ENCODE results near the gene LAMA2.

The LAMA2 gene

DNA sequence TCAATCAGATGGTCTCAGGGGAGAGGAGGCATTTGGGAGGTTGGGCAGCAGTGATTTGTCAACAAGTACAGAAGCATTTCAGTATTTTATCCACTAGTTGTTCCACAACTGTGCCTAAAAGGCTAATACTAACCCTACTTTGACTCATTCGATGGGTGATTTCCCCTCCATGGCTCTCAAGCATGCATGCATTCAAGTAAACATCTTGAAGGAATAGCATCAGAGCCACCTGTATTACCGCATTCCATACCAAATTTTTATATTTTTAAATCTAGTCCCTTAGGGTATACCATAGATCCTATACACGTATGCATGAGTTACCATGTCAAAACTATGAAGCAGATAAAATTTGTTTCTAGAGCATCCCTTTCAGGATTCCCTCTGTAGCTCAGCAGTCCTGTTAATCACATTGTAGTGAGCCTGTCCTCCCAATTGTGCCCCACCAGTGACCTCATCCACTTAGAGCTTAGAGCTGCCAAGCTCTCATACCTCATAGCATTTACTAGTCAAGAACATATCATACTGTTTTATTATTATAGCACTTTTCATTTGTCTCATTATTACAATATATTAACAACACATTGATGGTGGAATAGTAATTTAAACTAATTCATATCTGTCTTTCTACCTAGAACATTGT lies 213.8 kb downstream of the LAMA2 start:
- TF ChIP-seq, protein P1, sequence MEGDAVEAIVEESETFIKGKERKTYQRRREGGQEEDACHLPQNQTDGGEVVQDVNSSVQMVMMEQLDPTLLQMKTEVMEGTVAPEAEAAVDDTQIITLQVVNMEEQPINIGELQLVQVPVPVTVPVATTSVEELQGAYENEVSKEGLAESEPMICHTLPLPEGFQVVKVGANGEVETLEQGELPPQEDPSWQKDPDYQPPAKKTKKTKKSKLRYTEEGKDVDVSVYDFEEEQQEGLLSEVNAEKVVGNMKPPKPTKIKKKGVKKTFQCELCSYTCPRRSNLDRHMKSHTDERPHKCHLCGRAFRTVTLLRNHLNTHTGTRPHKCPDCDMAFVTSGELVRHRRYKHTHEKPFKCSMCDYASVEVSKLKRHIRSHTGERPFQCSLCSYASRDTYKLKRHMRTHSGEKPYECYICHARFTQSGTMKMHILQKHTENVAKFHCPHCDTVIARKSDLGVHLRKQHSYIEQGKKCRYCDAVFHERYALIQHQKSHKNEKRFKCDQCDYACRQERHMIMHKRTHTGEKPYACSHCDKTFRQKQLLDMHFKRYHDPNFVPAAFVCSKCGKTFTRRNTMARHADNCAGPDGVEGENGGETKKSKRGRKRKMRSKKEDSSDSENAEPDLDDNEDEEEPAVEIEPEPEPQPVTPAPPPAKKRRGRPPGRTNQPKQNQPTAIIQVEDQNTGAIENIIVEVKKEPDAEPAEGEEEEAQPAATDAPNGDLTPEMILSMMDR (IDR thresholded peaks at IDR 0.05; ENCODE audit: insufficient read depth, missing control alignments): no peak
- DNase-seq (ENCODE audit: insufficient read length, low spot score) (no peak), FAIRE-seq (no peak)

DNA sequence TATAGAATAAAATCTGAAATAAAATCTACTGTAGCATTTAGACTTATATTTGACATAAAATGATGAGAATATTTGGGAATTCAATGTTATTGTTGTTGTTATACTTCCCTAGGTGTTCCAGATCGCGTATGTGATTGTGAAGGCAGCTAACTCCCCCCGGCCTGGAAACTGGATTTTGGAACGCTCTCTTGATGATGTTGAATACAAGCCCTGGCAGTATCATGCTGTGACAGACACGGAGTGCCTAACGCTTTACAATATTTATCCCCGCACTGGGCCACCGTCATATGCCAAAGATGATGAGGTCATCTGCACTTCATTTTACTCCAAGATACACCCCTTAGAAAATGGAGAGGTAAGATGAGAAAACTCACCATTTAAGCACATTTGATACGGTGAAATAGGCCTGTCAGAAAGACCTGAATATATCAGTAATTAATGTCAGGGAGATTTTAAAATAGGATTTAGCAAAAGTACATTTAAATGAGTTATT lies 215.2 kb downstream of the LAMA2 start:
- no peak for FAIRE-seq
- TF ChIP-seq, protein P1 (IDR thresholded peaks at IDR 0.05; ENCODE audit: insufficient read depth, missing control alignments): no peak
- DNase-seq (ENCODE audit: insufficient read length, low spot score): no peak

DNA sequence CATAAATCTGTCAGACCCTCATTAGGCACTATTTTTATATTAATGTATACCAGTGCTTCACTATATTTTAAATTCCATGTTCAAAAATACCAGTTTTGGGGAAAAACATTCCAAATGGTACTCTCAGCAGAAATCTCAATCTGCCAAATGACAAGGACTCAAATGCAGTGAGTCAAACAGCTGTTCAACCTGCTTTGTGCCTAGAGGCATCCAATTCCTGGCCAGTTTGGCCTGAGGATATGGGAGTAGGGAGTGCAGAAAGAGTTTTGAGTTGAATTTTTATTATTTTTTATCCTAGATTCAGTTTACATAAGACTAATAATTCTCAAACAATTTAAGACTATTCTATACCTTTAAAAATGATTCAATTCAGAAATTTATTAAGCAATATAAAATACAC lies 216.8 kb downstream of the LAMA2 start:
- TF ChIP-seq, protein P1 (IDR thresholded peaks at IDR 0.05; ENCODE audit: insufficient read depth, missing control alignments): no peak
- no peak for FAIRE-seq

DNA sequence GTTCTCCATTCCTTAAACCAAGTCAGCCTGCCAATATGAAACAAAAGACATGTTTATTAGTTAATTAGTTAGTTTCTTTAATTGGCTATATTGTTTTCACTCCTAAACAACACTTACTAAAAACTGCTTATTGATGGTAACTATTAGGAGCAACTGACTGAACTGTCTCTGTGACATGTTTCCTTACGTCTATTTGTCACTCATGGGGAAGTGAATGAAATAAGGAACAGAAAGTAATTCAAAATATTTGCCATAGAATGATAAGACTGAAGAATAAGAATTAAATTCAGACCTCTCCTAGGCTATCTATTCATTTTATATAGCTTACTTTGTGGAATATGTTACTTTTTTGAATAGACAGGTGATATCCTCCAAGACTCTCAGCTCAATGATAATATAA lies 217.2 kb downstream of the LAMA2 start:
- TF ChIP-seq, protein P1 (IDR thresholded peaks at IDR 0.05; ENCODE audit: insufficient read depth, missing control alignments): no peak
- no peak for FAIRE-seq
- DNase-seq (ENCODE audit: insufficient read length, low spot score): no peak

More for the DNA sequence above, 216.8 kb downstream of the LAMA2 start:
- DNase-seq (ENCODE audit: insufficient read length, low spot score): no peak

DNA sequence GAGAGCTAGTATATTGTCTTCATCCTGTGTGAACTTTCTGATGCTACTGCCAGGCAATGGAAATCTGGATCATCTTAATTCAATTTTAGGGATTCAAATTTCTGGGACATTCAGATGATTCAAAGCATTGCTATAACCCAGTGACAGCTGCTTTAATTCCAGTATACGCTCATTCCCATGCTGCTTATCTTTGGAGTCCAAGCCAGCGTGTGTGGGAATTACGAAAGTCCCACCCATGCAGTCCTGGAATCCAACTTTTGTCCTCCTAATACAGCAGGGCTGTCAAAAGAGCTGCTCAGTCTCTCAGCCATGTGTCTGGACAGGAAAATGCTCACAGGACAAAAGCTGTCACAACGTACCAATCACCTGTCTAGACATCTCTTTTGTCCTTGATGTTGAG lies 219.8 kb downstream of the LAMA2 start:
- TF ChIP-seq, protein P1 (IDR thresholded peaks at IDR 0.05; ENCODE audit: insufficient read depth, missing control alignments): no peak
- FAIRE-seq: no peak
- no peak for DNase-seq (ENCODE audit: insufficient read length, low spot score)

DNA sequence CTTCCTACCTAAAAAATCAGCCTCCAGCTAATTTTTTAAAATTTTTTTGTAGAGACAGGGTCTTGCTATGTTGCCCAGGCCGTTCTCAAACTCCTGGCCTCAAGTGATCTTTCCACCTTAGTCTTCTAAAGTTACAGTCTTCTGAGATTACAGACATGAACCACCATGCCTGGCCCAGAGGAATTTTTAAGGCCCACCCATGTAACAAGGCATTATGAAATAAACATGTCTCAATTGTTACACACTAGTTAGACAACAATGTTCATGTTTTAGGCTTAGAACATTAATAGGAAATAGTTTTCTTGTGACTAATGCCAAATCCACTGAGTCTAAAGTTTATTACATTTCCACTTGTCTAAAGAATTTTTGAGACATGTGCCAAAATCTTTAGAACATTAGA lies 221.2 kb downstream of the LAMA2 start:
- no peak for FAIRE-seq
- DNase-seq (ENCODE audit: insufficient read length, low spot score): no peak
- TF ChIP-seq, protein P1 (IDR thresholded peaks at IDR 0.05; ENCODE audit: insufficient read depth, missing control alignments): no peak

DNA sequence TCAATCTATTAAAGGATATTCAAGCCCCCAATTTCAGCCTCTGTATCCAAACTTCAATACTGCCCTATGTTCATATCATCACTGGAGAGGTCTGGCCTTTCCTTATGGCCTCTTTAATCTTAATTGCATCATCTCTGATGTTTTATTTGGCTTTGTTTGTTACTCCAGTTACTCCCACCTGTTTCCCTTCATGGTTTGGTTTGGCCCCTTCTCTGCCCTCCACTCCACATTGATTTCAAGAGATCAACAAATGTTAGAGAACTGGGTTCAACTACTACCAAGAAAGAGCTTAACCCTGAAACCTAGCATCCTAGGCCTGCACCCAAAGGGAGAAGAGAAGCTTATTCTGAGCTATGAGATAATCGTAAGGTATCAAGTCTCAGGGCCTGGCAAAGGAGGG lies 221.6 kb downstream of the LAMA2 start:
- TF ChIP-seq, protein P1 (IDR thresholded peaks at IDR 0.05; ENCODE audit: insufficient read depth, missing control alignments): no peak
- FAIRE-seq (no peak), DNase-seq (ENCODE audit: insufficient read length, low spot score) (no peak)
